H9 (cell line): ENCODE data around the gene NADSYN1. TPM values are rescaled to one million over a fixed set of nuclear protein-coding genes. Genes with fewer than 3 reads are reported as not detected.
A peak's percentile ranks its signal among the peaks of the same experiment; 100 is the strongest.
"Not testable (repeated sequence)": the region's sequence is repeated elsewhere in the genome, so short reads cannot be mapped to it uniquely, and the experiment has no call there.

Experiments
- DNase-seq: peaks from one replicate; pipeline ENCODE4 v3.0.0-alpha.2; 2017
- H2AFZ ChIP-seq: one replicate; pipeline ENCODE4 v1.6.1; 2013; ENCODE audit warnings: mild to moderate bottlenecking, low read length, control low read depth, moderate library complexity
- H2AK5ac ChIP-seq: 2 replicates; pipeline ENCODE4 v1.6.1; 2013; ENCODE audit warnings: low read length, control low read depth, mixed read lengths; ENCODE audit not compliant: insufficient read length
- H2BK120ac ChIP-seq: one replicate; pipeline ENCODE4 v1.6.1; 2013; ENCODE audit warnings: low read depth, mild to moderate bottlenecking, low read length, control low read depth, inconsistent platforms; ENCODE audit not compliant: poor library complexity, severe bottlenecking
- H2BK12ac ChIP-seq: 2 replicates; pipeline ENCODE4 v1.6.1; 2013; ENCODE audit warnings: low read length, control low read depth, mixed read lengths, low read depth; ENCODE audit not compliant: insufficient read length
- H2BK15ac ChIP-seq: 2 replicates; pipeline ENCODE4 v1.6.1; 2013; ENCODE audit warnings: low read depth, low read length, control low read depth
- H2BK20ac ChIP-seq: one replicate; pipeline ENCODE4 v1.6.1; 2013; ENCODE audit warnings: low read depth, mild to moderate bottlenecking, low read length, control low read depth, inconsistent platforms; ENCODE audit not compliant: poor library complexity, severe bottlenecking
- H2BK5ac ChIP-seq: 2 replicates; pipeline ENCODE4 v1.6.1; 2013; ENCODE audit warnings: low read length, control low read depth, mixed read lengths; ENCODE audit not compliant: insufficient read length
- H3K14ac ChIP-seq: 2 replicates; pipeline ENCODE4 v1.6.1; 2013; ENCODE audit warnings: low read length, control low read depth; ENCODE audit not compliant: insufficient read depth
- H3K18ac ChIP-seq: 2 replicates; pipeline ENCODE4 v1.6.1; 2013; ENCODE audit warnings: low read depth, mild to moderate bottlenecking, mixed read lengths, low read length, control low read depth; ENCODE audit not compliant: insufficient read length
- H3K23ac ChIP-seq: 2 replicates; pipeline ENCODE4 v1.6.1; 2013; ENCODE audit warnings: low read length, control low read depth, mixed read lengths, low read depth; ENCODE audit not compliant: insufficient read length
- H3K23me2 ChIP-seq: 2 replicates; pipeline ENCODE4 v1.6.1; 2013; ENCODE audit warnings: low read depth, mild to moderate bottlenecking, mixed read lengths, low read length, control low read depth; ENCODE audit not compliant: insufficient read length, poor library complexity, severe bottlenecking
- H3K27ac ChIP-seq: 2 replicates; pipeline ENCODE4 v1.5.1; 2013; ENCODE audit warnings: low read length, control low read depth, mixed read lengths, low read depth; ENCODE audit not compliant: insufficient read length
- H3K27me3 ChIP-seq: 2 replicates; pipeline ENCODE4 v1.6.1; 2013; ENCODE audit warnings: low read length, control low read depth, inconsistent platforms; ENCODE audit not compliant: insufficient read depth
- H3K4ac ChIP-seq: 2 replicates; pipeline ENCODE4 v1.6.1; 2013; ENCODE audit warnings: low read depth, mild to moderate bottlenecking, control low read depth, inconsistent platforms, low read length, moderate library complexity
- H3K4me1 ChIP-seq: 2 replicates; pipeline ENCODE4 v1.6.1; 2013; ENCODE audit warnings: low read length, control low read depth, inconsistent platforms; ENCODE audit not compliant: insufficient read depth
- H3K4me2 ChIP-seq: 2 replicates; pipeline ENCODE4 v1.6.1; 2013; ENCODE audit warnings: low read length, control low read depth, mixed read lengths; ENCODE audit not compliant: insufficient read length, insufficient read depth
- H3K56ac ChIP-seq: 2 replicates; pipeline ENCODE4 v1.6.1; 2013; ENCODE audit warnings: low read depth, mild to moderate bottlenecking, mixed read lengths, low read length, control low read depth; ENCODE audit not compliant: insufficient read length
- H3K79me1 ChIP-seq: 2 replicates; pipeline ENCODE4 v1.6.1; 2013; ENCODE audit warnings: low read depth, mild to moderate bottlenecking, moderate library complexity, low read length, control low read depth, inconsistent platforms; ENCODE audit not compliant: insufficient read depth, poor library complexity, severe bottlenecking
- H3K79me2 ChIP-seq: 2 replicates; pipeline ENCODE4 v1.6.1; 2013; ENCODE audit warnings: low read length, control low read depth, inconsistent platforms; ENCODE audit not compliant: insufficient read depth
- H3K9ac ChIP-seq: 2 replicates; pipeline ENCODE4 v1.6.1; 2013; ENCODE audit warnings: low read length, control low read depth, mixed read lengths; ENCODE audit not compliant: insufficient read length; ENCODE audit errors: extremely low read depth
- H3K9me3 ChIP-seq: one replicate; pipeline ENCODE4 v1.6.1; 2013; ENCODE audit warnings: low read depth, low read length, inconsistent platforms; ENCODE audit not compliant: control insufficient read depth
- H3T11ph ChIP-seq: one replicate; pipeline ENCODE4 v1.6.1; 2013; ENCODE audit warnings: mild to moderate bottlenecking, low read length, control low read depth, inconsistent platforms
- H4K20me1 ChIP-seq: one replicate; pipeline ENCODE4 v1.6.1; 2013; ENCODE audit not compliant: control insufficient read depth, insufficient read length, insufficient read depth
- H4K5ac ChIP-seq: 2 replicates; pipeline ENCODE4 v1.6.1; 2013; ENCODE audit warnings: low read depth, mild to moderate bottlenecking, mixed read lengths, low read length, control low read depth; ENCODE audit not compliant: insufficient read length
- H4K8ac ChIP-seq: replicated peaks from 2 replicates; pipeline ENCODE4 v1.6.1; 2013; ENCODE audit warnings: low read length, control low read depth, mixed read lengths, low read depth; ENCODE audit not compliant: insufficient read length
- H4K91ac ChIP-seq: 2 replicates; pipeline ENCODE4 v1.6.1; 2013; ENCODE audit warnings: low read depth, mild to moderate bottlenecking, moderate library complexity, mixed read lengths, low read length, control low read depth; ENCODE audit not compliant: insufficient read length
- H3K27ac Mint-ChIP-seq, 3 experiments: 2 replicates in 2 of 3; 3 replicates in 1 of 3; pipeline ENCODE4 v1.8.0; 2020 to 2021; ENCODE audit warnings: mixed read lengths in 3 of 3, mild to moderate bottlenecking in 1 of 3, moderate library complexity in 1 of 3
- H3K27me3 Mint-ChIP-seq: 2 replicates; pipeline ENCODE4 v1.8.0; 2021; ENCODE audit warnings: low read depth, mild to moderate bottlenecking, moderate library complexity, mixed read lengths
- H3K36me3 Mint-ChIP-seq, 3 experiments: 2 replicates in 2 of 3; 3 replicates in 1 of 3; pipeline ENCODE4 v1.8.0; 2020 to 2021; ENCODE audit warnings: low read depth in 3 of 3, mixed read lengths in 3 of 3; ENCODE audit not compliant: insufficient read depth in 1 of 3
- H3K4me1 Mint-ChIP-seq, 2 experiments: 2 replicates each; pipeline ENCODE4 v1.8.0; 2020; ENCODE audit warnings: mixed read lengths in 2 of 2
- H3K4me3 Mint-ChIP-seq, 2 experiments: 2 replicates in 1 of 2; 3 replicates in 1 of 2; pipeline ENCODE4 v1.8.0; 2020 to 2021; ENCODE audit warnings: mild to moderate bottlenecking in 2 of 2, mixed read lengths in 2 of 2, moderate library complexity in 1 of 2
- H3K9me3 Mint-ChIP-seq, 2 experiments: 2 replicates in 1 of 2; 3 replicates in 1 of 2; pipeline ENCODE4 v1.8.0; 2020; ENCODE audit warnings: mild to moderate bottlenecking in 2 of 2, mixed read lengths in 2 of 2, moderate library complexity in 1 of 2
- WGBS: extraction: QIAGEN DNeasy Blood & Tissue Kit; methylation state at CpG from one replicate; pipeline ENCODE4 v1.1.7; 2013; ENCODE audit warnings: missing lambda C conversion rate, low lambda C conversion rate, mixed read lengths; ENCODE audit not compliant: insufficient read length; ENCODE audit errors: extremely low coverage; 5-methylcytosine and 5-hydroxymethylcytosine counted together
- total RNA-seq: library from RNA; stranded (reverse); gene quantifications from 2 replicates; pipeline ENCODE4 v1.2.1, GENCODE V29; 2021
- TF ChIP-seq, protein P1 (sequence below): fragments of 200-600 bp; sonication (generic); conservative IDR thresholded peaks from 3 replicates; pipeline ENCODE4 v1.8.0; 2021; ENCODE audit warnings: antibody characterized with exemption, mild to moderate bottlenecking

The NADSYN1 gene
- total RNA-seq, 1 experiment from 2014 or later: 44.2 TPM

DNA sequence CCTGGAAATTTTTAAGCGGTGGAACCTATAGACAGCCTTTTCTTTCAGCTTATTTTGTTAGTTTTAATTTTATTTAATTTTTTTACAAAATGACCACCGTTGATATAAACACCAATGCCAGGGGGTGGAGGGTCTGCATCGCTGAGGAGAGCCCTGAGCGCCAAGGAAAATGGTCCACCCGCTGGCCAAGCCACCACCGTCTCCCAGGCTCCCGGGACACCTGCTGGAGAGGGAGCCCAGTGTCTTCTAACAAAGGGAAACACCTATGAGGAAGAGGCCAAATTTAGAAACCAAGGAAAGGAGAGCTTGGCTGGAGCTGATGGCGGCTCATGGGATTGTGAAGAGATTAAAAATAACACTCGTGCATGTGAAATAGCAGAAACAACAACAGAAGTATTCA, 84.5 kb downstream of the NADSYN1 start:
- Histone ChIP-seq H2BK5ac (no peak overlapping the region), H3K79me2 (no peaks in the 10 kb centered on the region), H3K27ac (no peak overlapping the region), H2BK20ac (no peak overlapping the region), H4K8ac (no peak overlapping the region), H2BK12ac (no peak overlapping the region), H3K56ac (no peak overlapping the region), H3T11ph (no peak overlapping the region), H3K9ac (no peak overlapping the region), H3K79me1 (no peaks in the 10 kb centered on the region), H3K14ac (no peak overlapping the region), H3K4me1 (no peaks in the 10 kb centered on the region), H3K18ac (no peak overlapping the region), H3K27me3 (no peaks in the 10 kb centered on the region), H2BK120ac (no peak overlapping the region), H4K91ac (no peak overlapping the region), H3K9me3 (no peaks in the 10 kb centered on the region), H4K5ac (no peak overlapping the region), H2AK5ac (no peak overlapping the region), H2AFZ (no peak overlapping the region), H3K23me2 (no peaks in the 10 kb centered on the region), H3K4me2 (no peak overlapping the region), H3K23ac (no peak overlapping the region), H4K20me1 (no peaks in the 10 kb centered on the region), H3K4ac (no peak overlapping the region), H2BK15ac (no peak overlapping the region)
- Mint-ChIP-seq H3K27ac (no peak overlapping the region), H3K4me3 (no peak overlapping the region), H3K4me1 (peaks cover 0 to 4% of the 10 kb centered on the region in 2 experiments; a peak in 2 of 4 replicates), H3K36me3 (peaks cover 5 to 12% (median 6%) of the 10 kb centered on the region in 3 experiments; a peak in 6 of 7 replicates), H3K27me3 (peaks cover 8% of the 10 kb centered on the region), H3K9me3 (peaks cover 6 to 7% of the 10 kb centered on the region in 2 experiments)
- no peak for DNase-seq
- TF ChIP-seq, protein P1, sequence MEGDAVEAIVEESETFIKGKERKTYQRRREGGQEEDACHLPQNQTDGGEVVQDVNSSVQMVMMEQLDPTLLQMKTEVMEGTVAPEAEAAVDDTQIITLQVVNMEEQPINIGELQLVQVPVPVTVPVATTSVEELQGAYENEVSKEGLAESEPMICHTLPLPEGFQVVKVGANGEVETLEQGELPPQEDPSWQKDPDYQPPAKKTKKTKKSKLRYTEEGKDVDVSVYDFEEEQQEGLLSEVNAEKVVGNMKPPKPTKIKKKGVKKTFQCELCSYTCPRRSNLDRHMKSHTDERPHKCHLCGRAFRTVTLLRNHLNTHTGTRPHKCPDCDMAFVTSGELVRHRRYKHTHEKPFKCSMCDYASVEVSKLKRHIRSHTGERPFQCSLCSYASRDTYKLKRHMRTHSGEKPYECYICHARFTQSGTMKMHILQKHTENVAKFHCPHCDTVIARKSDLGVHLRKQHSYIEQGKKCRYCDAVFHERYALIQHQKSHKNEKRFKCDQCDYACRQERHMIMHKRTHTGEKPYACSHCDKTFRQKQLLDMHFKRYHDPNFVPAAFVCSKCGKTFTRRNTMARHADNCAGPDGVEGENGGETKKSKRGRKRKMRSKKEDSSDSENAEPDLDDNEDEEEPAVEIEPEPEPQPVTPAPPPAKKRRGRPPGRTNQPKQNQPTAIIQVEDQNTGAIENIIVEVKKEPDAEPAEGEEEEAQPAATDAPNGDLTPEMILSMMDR: peak; percentile 18; the same call in 1 of the 3 replicates
- no CpG with 5 or more reads among the region's 9 CpGs for WGBS

DNA sequence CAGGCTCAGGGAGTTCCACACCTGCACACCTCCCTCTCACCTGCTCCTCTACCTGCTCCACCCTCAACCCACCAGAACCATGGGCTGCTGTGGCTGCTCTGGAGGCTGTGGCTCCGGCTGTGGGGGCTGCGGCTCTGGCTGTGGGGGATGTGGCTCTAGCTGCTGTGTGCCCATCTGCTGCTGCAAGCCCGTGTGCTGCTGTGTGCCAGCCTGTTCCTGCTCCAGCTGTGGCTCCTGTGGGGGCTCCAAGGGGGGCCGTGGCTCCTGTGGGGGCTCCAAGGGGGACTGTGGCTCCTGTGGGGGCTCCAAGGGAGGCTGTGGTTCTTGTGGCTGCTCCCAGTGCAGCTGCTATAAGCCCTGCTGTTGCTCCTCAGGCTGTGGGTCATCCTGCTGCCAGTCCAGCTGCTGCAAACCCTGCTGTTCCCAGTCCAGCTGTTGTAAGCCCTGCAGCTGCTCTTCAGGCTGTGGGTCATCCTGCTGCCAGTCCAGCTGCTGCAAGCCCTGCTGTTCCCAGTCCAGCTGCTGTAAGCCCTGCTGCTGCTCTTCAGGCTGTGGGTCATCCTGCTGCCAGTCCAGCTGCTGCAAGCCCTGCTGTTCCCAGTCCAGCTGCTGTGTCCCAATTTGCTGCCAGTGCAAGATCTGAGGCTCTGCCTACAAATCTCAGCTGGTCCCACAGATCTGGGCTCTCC, 85.1 kb downstream of the NADSYN1 start, which contains the start of gene KRTAP5-8:
KRTAP5-8 (plus strand) TSS at position 49 of the 689 bp plus-strand sequence; CDS start at position 80, 31 bp downstream.
- not testable (repeated sequence) for H3K9ac ChIP-seq, H3T11ph ChIP-seq, H4K91ac ChIP-seq, H4K8ac ChIP-seq, H4K5ac ChIP-seq, H3K4me2 ChIP-seq, H2BK12ac ChIP-seq, H3K79me2 ChIP-seq, H3K79me1 ChIP-seq, H3K4me3 Mint-ChIP-seq, H2AK5ac ChIP-seq, H3K23ac ChIP-seq, H3K56ac ChIP-seq, H3K23me2 ChIP-seq, H2BK20ac ChIP-seq, H3K4ac ChIP-seq, H3K9me3 Mint-ChIP-seq, H3K27me3 ChIP-seq, H3K27ac ChIP-seq, H2BK15ac ChIP-seq, H3K4me1 Mint-ChIP-seq, DNase-seq, H2BK120ac ChIP-seq, H2BK5ac ChIP-seq, H2AFZ ChIP-seq, H3K9me3 ChIP-seq, H3K18ac ChIP-seq, H4K20me1 ChIP-seq, H3K4me1 ChIP-seq, H3K14ac ChIP-seq
- Mint-ChIP-seq H3K27ac (0 out of 7 replicates have a peak within 1 kb of the TSS, but pooled peaks of 1 of the 3 experiments have one; percentile 74), H3K36me3 (peaks cover 5 to 12% (median 6%) of the 10 kb centered on the region in 3 experiments; a peak in 6 of 7 replicates), H3K27me3 (peaks cover 10% of the 10 kb centered on the region)
- WGBS: no CpG with 5 or more reads among the region's 4 CpGs
